ENCODE measurements around the gene MLN. TPM values are rescaled to one million over a fixed set of nuclear protein-coding genes. Genes with fewer than 3 reads are reported as not detected.

MLN gene
- total and polyA plus RNA-seq, 2 of the 4 experiments (the other 2 are of a cell fraction): not detected

GRCh38 chr6:33823806-33824205, 20.0 kb upstream of the MLN start (continued):
- no peak for TF ChIP-seq CTCF (conservative IDR thresholded peaks at IDR 0.05; ENCODE audit: low read depth, low read length)

- no peak overlapping the region for H3K14ac ChIP-seq (replicated peaks; ENCODE audit: low read depth, low read length)
- peaks cover 6% of the 10 kb centered on the region; the same call in 1 of the 2 replicates for H3K9me1 ChIP-seq (ENCODE audit: insufficient read depth, low read length)
- no peak overlapping the region for H2BK120ac ChIP-seq (ENCODE audit: low read depth, low read length)
- no peak overlapping the region for H2BK5ac ChIP-seq (ENCODE audit: low read depth, low read length, poor library complexity, severe bottlenecking)
- no peak overlapping the region for H4K5ac ChIP-seq (ENCODE audit: low read depth, low read length)
- no peak overlapping the region for H3K18ac ChIP-seq (ENCODE audit: low read depth, low read length)
- in situ Hi-C loops (cut with MboI; ENCODE audit: low sequenced_read_pairs): no loop called here
- POLR2A ChIA-PET (ENCODE audit: unreplicated experiment): no interaction called here
- H3K27ac ChIP-seq (ENCODE audit: insufficient read depth, low read length): no peak overlapping the region
- DNase-seq (no peak), ATAC-seq (ENCODE audit: low read depth) (no peak; the same call in 1 of the 2 replicates)
- no peak overlapping the region for H3K56ac ChIP-seq (ENCODE audit: extremely low read depth, insufficient read depth, low read length)
- no peak overlapping the region for H4K8ac ChIP-seq (ENCODE audit: low read depth in 2 of 2, low read length in 2 of 2)
- H3K27me3 ChIP-seq (ENCODE audit: control insufficient read depth, insufficient read depth, low read length): peaks cover 40% of the 10 kb centered on the region
- no peak overlapping the region for H2BK20ac ChIP-seq (ENCODE audit: low read depth, low read length)
- no peak overlapping the region for H3K4ac ChIP-seq (ENCODE audit: low read depth, low read length)
- no peak overlapping the region for H3K4me3 ChIP-seq (ENCODE audit: insufficient read depth, low read depth, low read length)
- H2BK15ac ChIP-seq (ENCODE audit: low read depth, low read length): no peak overlapping the region
- CTCF ChIA-PET: no interaction called here
- H3K4me1 ChIP-seq (ENCODE audit: control insufficient read depth, insufficient read depth, low read length): peaks cover 4% of the 10 kb centered on the region; the same call in 1 of the 2 replicates
- no peak overlapping the region for H2AK9ac ChIP-seq (replicated peaks; ENCODE audit: low read depth, low read length, poor library complexity)
- no peak overlapping the region for H2AFZ ChIP-seq (replicated peaks; ENCODE audit: low read length, poor library complexity)
- H3K79me1 ChIP-seq (ENCODE audit: low read depth in 1 of 2, low read length in 2 of 2): no peaks in the 10 kb centered on the region
- WGBS, 2 experiments (ENCODE audit: extremely low coverage in 2 of 2, insufficient read length in 1 of 2): 36% methylated on average over 7 of the region's 10 CpGs; no CpG with 5 or more reads in 1 of the 2 experiments
- H3K9ac ChIP-seq (ENCODE audit: low read depth, low read length): no peak overlapping the region
- H3K9me3 ChIP-seq (ENCODE audit: control insufficient read depth, insufficient read depth, low read length): no peaks in the 10 kb centered on the region
- no TSS peak for BruUV-seq (replicated peaks)
- no peak overlapping the region for H4K91ac ChIP-seq (ENCODE audit: insufficient read depth, low read depth, low read length)
- H2AK5ac ChIP-seq (ENCODE audit: low read depth, low read length): no peak overlapping the region
- no peaks in the 10 kb centered on the region for H3K36me3 ChIP-seq (ENCODE audit: control insufficient read depth, insufficient read depth, low read length)
- H3K23ac ChIP-seq (ENCODE audit: low read depth, low read length): no peak overlapping the region
- dilution Hi-C loops (cut with HindIII; ENCODE audit: low sequenced_read_pairs, unreplicated experiment): no loop called here
- no peaks in the 10 kb centered on the region for H4K20me1 ChIP-seq (ENCODE audit: insufficient read depth, low read length)
- intact Hi-C loops (cut with micrococcal nuclease): no loop called here
- no peak overlapping the region for H3K4me2 ChIP-seq (ENCODE audit: low read depth, low read length)
- peak; percentile 27; the same call in 1 of the 2 replicates for TF ChIP-seq CTCF (conservative IDR thresholded peaks at IDR 0.05; ENCODE audit: low read depth, low read length)
- no peak for TF ChIP-seq FOS (IDR thresholded peaks at IDR 0.05; ENCODE audit: low read depth, low read length)
- no peak for TF ChIP-seq NFE2L2 (IDR thresholded peaks at IDR 0.05; ENCODE audit: low read depth, low read length)
- no peak for TF ChIP-seq MXI1 (IDR thresholded peaks at IDR 0.05; ENCODE audit: borderline replicate concordance, low read depth, low read length)
- TF ChIP-seq ELK1 (IDR thresholded peaks at IDR 0.05; ENCODE audit: borderline replicate concordance, low read depth, low read length): no peak
- no peak for TF ChIP-seq RCOR1 (IDR thresholded peaks at IDR 0.05; ENCODE audit: insufficient replicate concordance, low read length)
- TF ChIP-seq CHD1 (IDR thresholded peaks at IDR 0.05; ENCODE audit: low read depth, low read length): no peak
- peak; percentile 25; the same call in 1 of the 2 replicates for TF ChIP-seq RAD21 (IDR thresholded peaks at IDR 0.05; ENCODE audit: low read length)
- TF ChIP-seq POLR2A (IDR thresholded peaks at IDR 0.05; ENCODE audit: low read depth, low read length): no peak
These were observed 19.0 kb upstream of the MLN start for GRCh38 chr6:33822575-33823395.
